Colon (tissue), 2 donors: ENCODE results near the gene SGPL1.

Experiments
- FAIRE-seq: peaks from 2 replicates; lab custom pipeline; 2012; peaks lifted over from hg19 to GRCh38; lab: Jason Lieb, UNC
- donor health status: control.
- donor health status: control.

The SGPL1 gene

GRCh38 chr10:70925377-70926225, 109.9 kb downstream of the SGPL1 start:
- FAIRE-seq: no peak

GRCh38 chr10:70926226-70927000, 110.7 kb downstream of the SGPL1 start:
- no peak for FAIRE-seq

- no peak for FAIRE-seq
Observed at GRCh38 chr10:70927189-70927943, 111.6 kb downstream of the SGPL1 start.

GRCh38 chr10:70928140-70928539, 112.4 kb downstream of the SGPL1 start:
- no peak for FAIRE-seq

- FAIRE-seq: no peak
Observed at GRCh38 chr10:70930263-70931000, 114.7 kb downstream of the SGPL1 start.
